ENCODE results near the gene PRXL2A.
"Not testable (repeated sequence)": the region's sequence is repeated elsewhere in the genome, so short reads cannot be mapped to it uniquely, and the experiment has no call there.

The PRXL2A gene

GRCh38 chr10:80408242-80409101 lies at the start of gene PRXL2A:
TSS of gene PRXL2A (plus strand) at chr10:80408551. CDS start at chr10:80420468, 11,917 bp downstream.
- no peak for DNase-seq (ENCODE audit: low spot score)

- DNase-seq (ENCODE audit: low spot score), result not testable (repeated sequence)
Measured at GRCh38 chr10:80358925-80359324, 49.4 kb upstream of the PRXL2A start.

GRCh38 chr10:80359644-80360043 lies 48.7 kb upstream of the PRXL2A start:
- DNase-seq (ENCODE audit: low spot score), result no peak

- DNase-seq (ENCODE audit: low spot score), result no peak
Measured at GRCh38 chr10:80365510-80365909, 42.8 kb upstream of the PRXL2A start.

GRCh38 chr10:80371467-80371866 lies 36.9 kb upstream of the PRXL2A start:
- no peak for DNase-seq (ENCODE audit: low spot score)

- DNase-seq (ENCODE audit: low spot score), result no peak
Measured at GRCh38 chr10:80372675-80373074, 35.7 kb upstream of the PRXL2A start.

GRCh38 chr10:80373502-80373901 lies 34.8 kb upstream of the PRXL2A start:
- DNase-seq (ENCODE audit: low spot score), result no peak

- DNase-seq (ENCODE audit: low spot score), result no peak
Measured at GRCh38 chr10:80379701-80380100, 28.6 kb upstream of the PRXL2A start.

GRCh38 chr10:80380185-80380584 lies 28.2 kb upstream of the PRXL2A start:
- no peak for DNase-seq (ENCODE audit: low spot score)

- peak; percentile 22 for DNase-seq (ENCODE audit: low spot score)
Measured at GRCh38 chr10:80382989-80383388, 25.4 kb upstream of the PRXL2A start.

- no peak for DNase-seq (ENCODE audit: low spot score)
Measured at GRCh38 chr10:80390740-80391139, 17.6 kb upstream of the PRXL2A start.

- no peak for DNase-seq (ENCODE audit: low spot score)
Measured at GRCh38 chr10:80392250-80392649, 16.1 kb upstream of the PRXL2A start.

- no peak for DNase-seq (ENCODE audit: low spot score)
Measured at GRCh38 chr10:80394358-80394916, 13.9 kb upstream of the PRXL2A start.

- DNase-seq (ENCODE audit: low spot score), result no peak
Measured at GRCh38 chr10:80397014-80397413, 11.3 kb upstream of the PRXL2A start.

GRCh38 chr10:80400136-80400804 lies 8.1 kb upstream of the PRXL2A start:
- DNase-seq (ENCODE audit: low spot score), result no peak

GRCh38 chr10:80405035-80405434 lies 3.3 kb upstream of the PRXL2A start:
- no peak for DNase-seq (ENCODE audit: low spot score)

- no peak for DNase-seq (ENCODE audit: low spot score)
Measured at GRCh38 chr10:80405626-80406025, 2.7 kb upstream of the PRXL2A start.

GRCh38 chr10:80406204-80406603 lies 2.1 kb upstream of the PRXL2A start:
- DNase-seq (ENCODE audit: low spot score), result no peak

- DNase-seq (ENCODE audit: low spot score), result no peak
Measured at GRCh38 chr10:80407812-80408241, 524 bp upstream of the PRXL2A start.

- DNase-seq (ENCODE audit: low spot score), result no peak
Measured at GRCh38 chr10:80409121-80409520, 770 bp downstream of the PRXL2A start.

- no peak for DNase-seq (ENCODE audit: low spot score)
Measured at GRCh38 chr10:80410122-80410521, 1.8 kb downstream of the PRXL2A start.

- DNase-seq (ENCODE audit: low spot score), result no peak
Measured at GRCh38 chr10:80410578-80411145, 2.3 kb downstream of the PRXL2A start.

- DNase-seq (ENCODE audit: low spot score), result no peak
Measured at GRCh38 chr10:80411267-80411668, 2.9 kb downstream of the PRXL2A start.

Data from hepatic stellate cell (primary cell).